ENCODE data around the gene GPR3. TPM values are rescaled to one million over a fixed set of nuclear protein-coding genes. Genes with fewer than 3 reads are reported as not detected.
"Not testable (repeated sequence)": the region's sequence is repeated elsewhere in the genome, so short reads cannot be mapped to it uniquely, and the experiment has no call there.

GPR3 gene
- total and polyA plus RNA-seq, 4 donors = 0.51 to 1.8 (median 0.94) TPM

DNA sequence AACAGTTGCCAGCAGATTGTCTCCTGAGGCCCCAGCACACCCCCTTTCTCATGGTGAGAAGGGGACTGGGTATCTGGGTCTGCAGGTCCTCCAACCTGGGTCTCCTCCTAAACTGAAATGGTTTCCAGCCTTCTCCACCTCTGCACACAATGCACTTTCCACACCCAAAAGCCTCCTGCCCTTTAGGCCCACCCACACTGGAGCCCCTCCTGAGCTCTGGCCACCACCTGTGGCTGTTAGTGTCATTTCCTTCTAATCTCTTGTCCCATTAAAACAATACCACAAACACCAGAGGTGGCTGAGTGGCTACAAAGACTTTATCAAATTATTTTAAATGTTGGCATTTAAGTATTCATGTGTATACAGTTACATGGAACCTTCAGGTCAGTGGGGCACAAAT is 11.5 kb downstream of the GPR3 start:
- TF ChIP-seq, protein P1, sequence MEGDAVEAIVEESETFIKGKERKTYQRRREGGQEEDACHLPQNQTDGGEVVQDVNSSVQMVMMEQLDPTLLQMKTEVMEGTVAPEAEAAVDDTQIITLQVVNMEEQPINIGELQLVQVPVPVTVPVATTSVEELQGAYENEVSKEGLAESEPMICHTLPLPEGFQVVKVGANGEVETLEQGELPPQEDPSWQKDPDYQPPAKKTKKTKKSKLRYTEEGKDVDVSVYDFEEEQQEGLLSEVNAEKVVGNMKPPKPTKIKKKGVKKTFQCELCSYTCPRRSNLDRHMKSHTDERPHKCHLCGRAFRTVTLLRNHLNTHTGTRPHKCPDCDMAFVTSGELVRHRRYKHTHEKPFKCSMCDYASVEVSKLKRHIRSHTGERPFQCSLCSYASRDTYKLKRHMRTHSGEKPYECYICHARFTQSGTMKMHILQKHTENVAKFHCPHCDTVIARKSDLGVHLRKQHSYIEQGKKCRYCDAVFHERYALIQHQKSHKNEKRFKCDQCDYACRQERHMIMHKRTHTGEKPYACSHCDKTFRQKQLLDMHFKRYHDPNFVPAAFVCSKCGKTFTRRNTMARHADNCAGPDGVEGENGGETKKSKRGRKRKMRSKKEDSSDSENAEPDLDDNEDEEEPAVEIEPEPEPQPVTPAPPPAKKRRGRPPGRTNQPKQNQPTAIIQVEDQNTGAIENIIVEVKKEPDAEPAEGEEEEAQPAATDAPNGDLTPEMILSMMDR (IDR thresholded peaks at IDR 0.05; ENCODE audit: control extremely low read depth, extremely low read depth) = no peak
- ATAC-seq (ENCODE audit: insufficient read depth, low FRiP score) (no peak), DNase-seq (no peak)
- H3K9me3 ChIP-seq (ENCODE audit: control insufficient read depth in 4 of 4, insufficient read depth in 3 of 4, low read length in 3 of 4) = no peaks in the 10 kb centered on the region
- no peaks in the 10 kb centered on the region for H3K27me3 ChIP-seq (ENCODE audit: control insufficient read depth in 3 of 3, insufficient read depth in 3 of 3, low read length in 2 of 3)
- no peak overlapping the region for H3K4me3 ChIP-seq
- peaks cover 6 to 27% (median 17%) of the 10 kb centered on the region in 4 donors for H3K36me3 ChIP-seq (ENCODE audit: control insufficient read depth in 4 of 4, insufficient read depth in 4 of 4, low read length in 4 of 4)
- H3K9ac ChIP-seq (ENCODE audit: insufficient read depth in 1 of 2, low read length in 2 of 2) = no peak overlapping the region
- peak overlapping the region in 1 of 2 donors; percentile 23 for H3K27ac ChIP-seq (ENCODE audit: low read depth in 1 of 2, low read length in 1 of 2)
- H3K4me1 ChIP-seq (ENCODE audit: control insufficient read depth in 5 of 5, insufficient read depth in 5 of 5, low read length in 5 of 5) = peaks cover 0 to 40% (median 20%) of the 10 kb centered on the region in 5 donors

DNA sequence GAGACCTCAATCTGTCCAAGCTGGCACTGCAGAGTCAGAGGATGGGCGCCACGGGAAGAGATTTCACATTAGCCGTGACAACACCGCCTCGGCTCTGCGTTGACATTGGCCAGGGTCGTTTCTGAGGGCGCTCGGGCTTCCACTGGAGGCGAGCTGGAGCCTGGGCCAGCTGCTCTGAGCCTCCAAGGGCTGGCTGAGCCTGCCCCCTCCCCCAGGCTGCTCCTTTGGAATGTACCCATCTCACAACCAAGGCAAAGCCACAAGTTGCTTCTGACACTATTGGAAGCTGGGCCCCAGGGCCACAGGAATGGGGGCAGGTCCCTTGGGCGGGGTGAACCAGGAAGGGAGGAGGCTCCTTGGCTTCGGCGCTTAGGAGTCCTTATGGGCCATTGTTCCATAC is 12.7 kb downstream of the GPR3 start:
- DNase-seq = peak in 1 of 3 donors; percentile 41
- no peak overlapping the region for H3K4me3 ChIP-seq
- H3K36me3 ChIP-seq (ENCODE audit: control insufficient read depth in 4 of 4, insufficient read depth in 4 of 4, low read length in 4 of 4) = peaks cover 6 to 33% (median 19%) of the 10 kb centered on the region in 4 donors
- peak overlapping the region; percentile 25 to 43 for H3K27ac ChIP-seq (ENCODE audit: low read depth in 1 of 2, low read length in 1 of 2)
- H3K9ac ChIP-seq (ENCODE audit: insufficient read depth in 1 of 2, low read length in 2 of 2) = no peak overlapping the region
- H3K27me3 ChIP-seq (ENCODE audit: control insufficient read depth in 3 of 3, insufficient read depth in 3 of 3, low read length in 2 of 3) = no peaks in the 10 kb centered on the region
- no peak for ATAC-seq (ENCODE audit: insufficient read depth, low FRiP score)
- TF ChIP-seq, protein P1 (IDR thresholded peaks at IDR 0.05; ENCODE audit: control extremely low read depth, extremely low read depth) = no peak
- H3K4me1 ChIP-seq (ENCODE audit: control insufficient read depth in 5 of 5, insufficient read depth in 5 of 5, low read length in 5 of 5) = peaks cover 0 to 28% (median 13%) of the 10 kb centered on the region in 5 donors
- 67 to 70% methylated on average over 13 of the region's 13 CpGs for WGBS, 2 donors
- H3K9me3 ChIP-seq (ENCODE audit: control insufficient read depth in 4 of 4, insufficient read depth in 3 of 4, low read length in 3 of 4) = no peaks in the 10 kb centered on the region

DNA sequence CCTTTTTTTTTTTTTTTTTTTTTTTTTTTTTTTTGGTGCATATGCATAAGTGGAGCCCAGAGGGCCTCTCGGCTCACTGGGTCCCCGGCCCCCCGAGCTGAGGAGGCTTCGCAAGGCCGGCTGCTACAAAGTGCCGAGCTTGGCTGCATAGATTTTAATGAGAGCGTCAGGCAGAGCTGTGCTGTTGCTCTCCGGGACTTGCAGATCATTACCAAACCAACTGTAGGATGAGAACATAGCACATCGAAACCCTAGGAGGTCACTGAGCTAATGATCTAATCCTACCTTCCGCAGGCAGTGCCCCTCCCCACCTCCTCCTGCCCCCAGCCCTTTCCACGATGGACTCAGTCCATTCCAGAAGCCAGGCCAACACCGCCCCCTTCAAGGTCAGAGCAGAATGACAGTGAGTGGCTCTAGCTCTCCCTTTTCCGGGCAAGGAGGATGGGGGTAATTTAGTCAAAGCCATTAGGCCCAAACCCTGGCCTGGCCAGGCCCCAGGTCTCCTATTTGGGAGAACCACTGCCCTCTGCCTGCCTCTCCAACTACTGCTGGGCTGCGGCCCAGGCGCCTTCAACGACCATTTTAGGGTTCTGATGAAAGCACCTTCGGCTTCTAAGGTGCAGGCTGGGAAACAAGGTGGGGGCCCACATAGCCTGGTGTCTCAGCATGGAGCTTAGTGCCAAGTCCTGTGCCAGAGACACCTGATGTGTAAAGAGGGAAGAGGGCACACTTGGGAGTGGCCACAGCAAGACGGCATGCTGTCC is 13.4 kb downstream of the GPR3 start:
- 81 to 87% methylated on average over 15 to 17 of the region's 18 CpGs for WGBS, 2 donors
- H3K27ac ChIP-seq (ENCODE audit: low read depth in 1 of 2, low read length in 1 of 2) = peak overlapping the region; percentile 64 to 65
- not testable (repeated sequence) for H3K4me3 ChIP-seq; ATAC-seq (ENCODE audit: insufficient read depth, low FRiP score); H3K9me3 ChIP-seq (ENCODE audit: control insufficient read depth in 4 of 4, insufficient read depth in 3 of 4, low read length in 3 of 4); H3K9ac ChIP-seq (ENCODE audit: insufficient read depth in 1 of 2, low read length in 2 of 2); H3K27me3 ChIP-seq (ENCODE audit: control insufficient read depth in 3 of 3, insufficient read depth in 3 of 3, low read length in 2 of 3); DNase-seq
- peaks cover 9 to 39% (median 21%) of the 10 kb centered on the region in 4 donors for H3K36me3 ChIP-seq (ENCODE audit: control insufficient read depth in 4 of 4, insufficient read depth in 4 of 4, low read length in 4 of 4)
- peaks cover 0 to 22% (median 12%) of the 10 kb centered on the region in 5 donors for H3K4me1 ChIP-seq (ENCODE audit: control insufficient read depth in 5 of 5, insufficient read depth in 5 of 5, low read length in 5 of 5)

DNA sequence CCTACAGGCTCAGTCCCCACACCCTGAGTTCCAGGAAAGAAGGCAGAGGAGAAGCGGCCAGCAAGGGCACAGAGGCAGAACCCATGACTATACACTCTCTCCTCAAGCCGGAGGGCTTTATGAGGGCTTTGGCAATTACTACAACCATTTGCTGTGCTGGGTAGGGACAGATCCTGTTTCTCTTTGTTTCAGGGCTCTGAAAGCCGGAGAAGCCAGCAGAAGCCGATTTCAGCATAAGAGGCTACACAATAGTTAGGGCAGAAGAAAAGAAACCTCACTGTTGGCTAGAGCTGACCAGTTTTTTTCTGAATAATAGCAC is 13.9 kb downstream of the GPR3 start:
- no peak overlapping the region for H3K4me3 ChIP-seq
- peaks cover 0 to 22% (median 12%) of the 10 kb centered on the region in 5 donors for H3K4me1 ChIP-seq (ENCODE audit: control insufficient read depth in 5 of 5, insufficient read depth in 5 of 5, low read length in 5 of 5)
- H3K9ac ChIP-seq (ENCODE audit: insufficient read depth in 1 of 2, low read length in 2 of 2) = no peak overlapping the region
- no peaks in the 10 kb centered on the region for H3K9me3 ChIP-seq (ENCODE audit: control insufficient read depth in 4 of 4, insufficient read depth in 3 of 4, low read length in 3 of 4)
- peaks cover 14 to 45% (median 26%) of the 10 kb centered on the region in 4 donors for H3K36me3 ChIP-seq (ENCODE audit: control insufficient read depth in 4 of 4, insufficient read depth in 4 of 4, low read length in 4 of 4)
- H3K27me3 ChIP-seq (ENCODE audit: control insufficient read depth in 3 of 3, insufficient read depth in 3 of 3, low read length in 2 of 3) = no peaks in the 10 kb centered on the region
- TF ChIP-seq, protein P1 (IDR thresholded peaks at IDR 0.05; ENCODE audit: control extremely low read depth, extremely low read depth) = no peak
- DNase-seq = no peak
- WGBS, 2 donors = 79 to 89% methylated on average over 4 of the region's 4 CpGs
- ATAC-seq (ENCODE audit: insufficient read depth, low FRiP score) = no peak
- H3K27ac ChIP-seq (ENCODE audit: low read depth in 1 of 2, low read length in 1 of 2) = peak overlapping the region; percentile 64 to 65

DNA sequence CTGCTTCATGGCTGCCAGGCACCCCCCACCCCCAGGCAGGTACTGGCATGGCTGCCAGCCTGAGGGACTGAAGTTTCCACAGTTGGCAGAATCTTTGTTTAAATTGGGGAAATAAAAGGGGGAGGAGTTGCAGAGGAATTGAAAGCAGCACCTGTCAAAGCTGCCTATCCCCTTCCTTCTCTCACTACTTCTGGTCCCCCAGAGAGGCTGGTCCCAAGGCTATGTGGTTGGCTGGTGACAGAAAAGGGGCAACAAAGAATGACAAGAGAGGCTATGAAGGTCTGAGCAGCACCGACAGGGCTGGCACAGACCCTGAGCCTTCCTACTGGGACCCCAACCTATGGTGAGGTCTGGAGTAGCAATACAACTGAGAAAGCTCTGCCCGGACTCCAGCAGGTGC is 14.4 kb downstream of the GPR3 start:
- H3K36me3 ChIP-seq (ENCODE audit: control insufficient read depth in 4 of 4, insufficient read depth in 4 of 4, low read length in 4 of 4) = peaks cover 16 to 46% (median 28%) of the 10 kb centered on the region in 4 donors
- not testable (repeated sequence) for H3K9me3 ChIP-seq (ENCODE audit: control insufficient read depth in 4 of 4, insufficient read depth in 3 of 4, low read length in 3 of 4); H3K27me3 ChIP-seq (ENCODE audit: control insufficient read depth in 3 of 3, insufficient read depth in 3 of 3, low read length in 2 of 3); ATAC-seq (ENCODE audit: insufficient read depth, low FRiP score); H3K9ac ChIP-seq (ENCODE audit: insufficient read depth in 1 of 2, low read length in 2 of 2); H3K4me3 ChIP-seq; H3K27ac ChIP-seq (ENCODE audit: low read depth in 1 of 2, low read length in 1 of 2); DNase-seq
- WGBS, 2 donors = 82 to 90% methylated on average over 2 of the region's 2 CpGs
- peaks cover 0 to 22% (median 9%) of the 10 kb centered on the region in 5 donors for H3K4me1 ChIP-seq (ENCODE audit: control insufficient read depth in 5 of 5, insufficient read depth in 5 of 5, low read length in 5 of 5)
